Peyer's patch (tissue), 4 donors: ENCODE data around the gene MDN1.

Source experiments
- POLR2A ChIP-seq, 2 donors: fragments of 450-650 bp; IDR thresholded peaks; one replicate each; pipeline ENCODE4 v1.5.1; 2017; ENCODE audit warnings: antibody characterized with exemption in 2 of 2, mild to moderate bottlenecking in 2 of 2, moderate library complexity in 2 of 2
- TF ChIP-seq, protein P1 (sequence below), 6 experiments: fragments of 450-650 bp in 4 of 6; fragments of 200-600 bp in 2 of 6; sonication (generic) in 1 of 6; IDR thresholded peaks; one replicate each; pipeline ENCODE4 v1.5.1; 2017 to 2019; ENCODE audit warnings: antibody characterized with exemption in 6 of 6, mild to moderate bottlenecking in 3 of 6, moderate library complexity in 1 of 6

DNA sequence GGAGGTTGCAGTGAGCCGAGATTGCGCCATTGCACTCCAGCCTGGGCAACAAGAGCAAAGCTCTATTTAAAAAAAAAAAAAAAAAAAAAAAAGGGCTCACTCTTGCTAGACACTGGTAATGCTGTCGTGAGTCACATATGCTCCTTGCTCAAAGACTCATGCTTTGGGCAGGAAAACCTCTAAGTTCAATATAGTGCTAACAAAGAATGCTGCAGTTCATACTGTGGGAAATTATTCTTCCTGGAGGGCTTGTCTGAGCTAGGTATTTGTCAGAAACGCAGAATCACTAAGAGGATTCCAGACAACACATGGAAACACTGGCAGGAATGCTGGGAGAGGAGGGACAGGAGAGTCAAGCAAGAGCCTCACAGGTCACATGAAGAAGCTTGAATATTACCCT lies 178.8 kb downstream of the MDN1 start:
- no peak for TF ChIP-seq POLR2A (IDR thresholded peaks at IDR 0.05)
- TF ChIP-seq, protein P1, sequence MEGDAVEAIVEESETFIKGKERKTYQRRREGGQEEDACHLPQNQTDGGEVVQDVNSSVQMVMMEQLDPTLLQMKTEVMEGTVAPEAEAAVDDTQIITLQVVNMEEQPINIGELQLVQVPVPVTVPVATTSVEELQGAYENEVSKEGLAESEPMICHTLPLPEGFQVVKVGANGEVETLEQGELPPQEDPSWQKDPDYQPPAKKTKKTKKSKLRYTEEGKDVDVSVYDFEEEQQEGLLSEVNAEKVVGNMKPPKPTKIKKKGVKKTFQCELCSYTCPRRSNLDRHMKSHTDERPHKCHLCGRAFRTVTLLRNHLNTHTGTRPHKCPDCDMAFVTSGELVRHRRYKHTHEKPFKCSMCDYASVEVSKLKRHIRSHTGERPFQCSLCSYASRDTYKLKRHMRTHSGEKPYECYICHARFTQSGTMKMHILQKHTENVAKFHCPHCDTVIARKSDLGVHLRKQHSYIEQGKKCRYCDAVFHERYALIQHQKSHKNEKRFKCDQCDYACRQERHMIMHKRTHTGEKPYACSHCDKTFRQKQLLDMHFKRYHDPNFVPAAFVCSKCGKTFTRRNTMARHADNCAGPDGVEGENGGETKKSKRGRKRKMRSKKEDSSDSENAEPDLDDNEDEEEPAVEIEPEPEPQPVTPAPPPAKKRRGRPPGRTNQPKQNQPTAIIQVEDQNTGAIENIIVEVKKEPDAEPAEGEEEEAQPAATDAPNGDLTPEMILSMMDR (IDR thresholded peaks at IDR 0.05), result no peak
